K562 (cell line): ENCODE results near the gene C1R. TPM values are rescaled to one million over a fixed set of nuclear protein-coding genes. Genes with fewer than 3 reads are reported as not detected.

Experiments used
- ATAC-seq: fragments of 200-7000 bp; cut with Tn5 transposase; 3 replicates; pipeline ENCODE4 v1.9.1; 2020; ENCODE audit warnings: moderate library complexity
- BruUV-seq: library from RNA; stranded (reverse); fragments of 400-500 nt; replicated peaks from 2 replicates; lab custom pipeline; 2021; lab: Mats Ljungman, UMichigan
- CTCF ChIA-PET: fragments of 300-600 bp; formaldehyde crosslinking; extraction: SDS; loops from one replicate; lab custom pipeline; 2021; ENCODE audit warnings: low intra/inter-chr PET ratio; lab: Yijun Ruan, JAX
- POLR2A ChIA-PET: fragments of 300-600, 350-650 bp; sonication (Branson Sonifier 250); formaldehyde crosslinking; extraction: SDS; loops from one replicate; lab custom pipeline; 2021; ENCODE audit warnings: antibody characterized with exemption, inconsistent platforms; lab: Yijun Ruan, JAX
- DNase-seq, 4 experiments: peaks; one replicate each; pipeline versions ENCODE4 v3.0.0 to v3.0.0-alpha.2; 2011 to 2018; ENCODE audit warnings: low spot score in 3 of 4, mixed read lengths in 3 of 4; ENCODE audit errors: extremely low read depth in 1 of 4
- FAIRE-seq: peaks from 2 replicates; lab custom pipeline; 2011; peaks lifted over from hg19 to GRCh38; lab: Jason Lieb, UNC
- H2AFZ ChIP-seq: 2 replicates; pipeline ENCODE4 v1.6.0; 2011; ENCODE audit warnings: low read depth, low read length, control low read depth, inconsistent platforms
- H3K27ac ChIP-seq: fragments of 200-600 bp; 3 replicates; pipeline ENCODE4 v1.8.0; 2011; ENCODE audit warnings: low read depth, mild to moderate bottlenecking, control low read depth, inconsistent platforms, low read length, moderate library complexity, mixed read lengths; ENCODE audit errors: extremely low read depth
- H3K27me3 ChIP-seq, 2 experiments: fragments of 300-600 bp in 1 of 2; 2 replicates in 1 of 2; 3 replicates in 1 of 2; pipeline versions ENCODE4 v1.6.0 to v1.8.0; 2011; ENCODE audit warnings: inconsistent platforms in 2 of 2, low read length in 2 of 2, mild to moderate bottlenecking in 1 of 2, mixed read lengths in 1 of 2, moderate library complexity in 1 of 2; ENCODE audit not compliant: control insufficient read depth in 2 of 2, insufficient read depth in 2 of 2
- H3K36me3 ChIP-seq: fragments of 300-600 bp; 3 replicates; pipeline ENCODE4 v1.8.0; 2011; ENCODE audit warnings: mild to moderate bottlenecking, low read length, inconsistent platforms; ENCODE audit not compliant: control insufficient read depth, insufficient read depth
- H3K4me1 ChIP-seq, 2 experiments: fragments of 200-600 bp in 1 of 2; replicated peaks in 1 of 2; 2 replicates in 1 of 2; 3 replicates in 1 of 2; pipeline versions ENCODE4 v1.5.1 to v1.8.0; 2011; ENCODE audit warnings: inconsistent platforms in 2 of 2, low read length in 2 of 2, mild to moderate bottlenecking in 1 of 2, mixed read lengths in 1 of 2, moderate library complexity in 1 of 2; ENCODE audit not compliant: control insufficient read depth in 2 of 2, insufficient read depth in 2 of 2
- H3K4me2 ChIP-seq: 2 replicates; pipeline ENCODE4 v1.6.1; 2011; ENCODE audit warnings: low read length, control low read depth, inconsistent platforms, mixed read lengths; ENCODE audit not compliant: insufficient read depth
- H3K4me3 ChIP-seq: fragments of 200-600 bp; sonication (generic), shearing (Covaris generic); 2 replicates; pipeline ENCODE4 v1.5.1; 2016; ENCODE audit warnings: control low read depth, inconsistent platforms
- H3K79me2 ChIP-seq: fragments of 200-600 bp; 3 replicates; pipeline ENCODE4 v1.8.0; 2011; ENCODE audit warnings: low read length, inconsistent platforms; ENCODE audit not compliant: control insufficient read depth, insufficient read depth
- H3K9ac ChIP-seq, 2 experiments: 2 replicates each; pipeline versions ENCODE4 v1.6.0 to v1.6.1; 2011; ENCODE audit warnings: low read depth in 2 of 2, low read length in 2 of 2, control low read depth in 1 of 2, inconsistent platforms in 1 of 2, mild to moderate bottlenecking in 1 of 2, mixed read lengths in 1 of 2; ENCODE audit not compliant: insufficient read depth in 1 of 2
- H3K9me1 ChIP-seq: one replicate; pipeline ENCODE4 v1.6.0; 2011; ENCODE audit warnings: inconsistent platforms, mild to moderate bottlenecking, low read length, moderate library complexity; ENCODE audit not compliant: control insufficient read depth, insufficient read depth
- H3K9me3 ChIP-seq: replicated peaks from 2 replicates; pipeline ENCODE4 v1.5.1; 2011; ENCODE audit warnings: low read depth, low read length, inconsistent platforms; ENCODE audit not compliant: control insufficient read depth, insufficient read depth
- H4K20me1 ChIP-seq: replicated peaks from 2 replicates; pipeline ENCODE4 v1.6.1; 2011; ENCODE audit warnings: low read length, inconsistent platforms, mixed read lengths; ENCODE audit not compliant: control insufficient read depth, insufficient read depth
- ATF7 ChIP-seq: fragments of 450-650 bp; IDR thresholded peaks from 2 replicates; pipeline ENCODE4 v1.7.1; 2014; ENCODE audit warnings: mild to moderate bottlenecking, moderate library complexity
- DPF2 ChIP-seq: fragments of 450-650 bp; IDR thresholded peaks from 2 replicates; pipeline ENCODE4 v1.6.1; 2016
- FOXM1 ChIP-seq, 2 experiments: fragments of 450-650 bp in 1 of 2; sonication (generic) in 1 of 2; formaldehyde crosslinking in 1 of 2; IDR thresholded peaks; 2 replicates each; pipeline versions ENCODE4 v1.6.1 to v1.9.0; 2017 to 2022; ENCODE audit warnings: low read depth in 2 of 2, mild to moderate bottlenecking in 2 of 2, missing genetic modification reagents in 1 of 2, moderate library complexity in 1 of 2
- HOMEZ ChIP-seq: fragments of 250-450 bp; sonication (Bioruptor Pico); IDR thresholded peaks from 2 replicates; pipeline ENCODE4 v1.4.0; 2020; ENCODE audit warnings: mild to moderate bottlenecking, moderate library complexity
- ZFP36 ChIP-seq: fragments of 150-350 bp; IDR thresholded peaks from 2 replicates; pipeline ENCODE4 v1.6.1; 2018; ENCODE audit warnings: low read length, low read depth; ENCODE audit not compliant: partially characterized antibody
- ZNF133 ChIP-seq: fragments of 250-450 bp; sonication (Bioruptor Pico); IDR thresholded peaks from 2 replicates; pipeline ENCODE4 v1.4.0; 2020; ENCODE audit warnings: mild to moderate bottlenecking
- WGBS: fragments of 100-300 bp; shearing (Covaris generic); methylation state at CpG from one replicate; pipeline ENCODE4 v1.1.6; 2016; ENCODE audit warnings: low coverage, mixed read lengths; ENCODE audit not compliant: insufficient coverage; ENCODE audit errors: missing lambda C conversion rate; 5-methylcytosine and 5-hydroxymethylcytosine counted together
- in situ Hi-C: fragments of 300-500 bp; cut with MboI; formaldehyde crosslinking; loops from 4 replicates; pipeline ENCODE4 v1.15.0; 2018; ENCODE audit warnings: inconsistent platforms, mixed read lengths
- intact Hi-C: fragments of 100-400 bp; cut with micrococcal nuclease; formaldehyde crosslinking; loops from 2 replicates; pipeline ENCODE4 v1.14.2; 2022
- polyA plus RNA-seq, 8 experiments: library from polyadenylated mRNA; depleted of rRNA in 4 of 8; stranded (reverse) in 5 of 8; unstranded in 3 of 8; fragments of >200 nt; fragmentation: Nextera tagmentation in 2 of 8; fragmentation: Illumina TruSeq in 1 of 8; extraction: Ambion mirVana in 2 of 8; extraction: Trizol in 1 of 8; gene quantifications; 2 replicates each; pipeline versions ENCODE4 v1.2.1 to v1.2.3, GENCODE V29; 2011 to 2014; ENCODE audit warnings: inconsistent platforms in 1 of 8, missing spikeins in 1 of 8
- total RNA-seq, 7 experiments: library from RNA; depleted of rRNA in 6 of 7; stranded (reverse); fragments of >200 nt in 6 of 7; fragmentation: Illumina TruSeq in 2 of 7; extraction: Trizol in 2 of 7; gene quantifications; 2 replicates each; pipeline versions ENCODE4 v1.2.1 to v1.2.3, GENCODE V29; 2011 to 2021; ENCODE audit warnings: low replicate concordance in 1 of 7

C1R gene
- total and polyA plus RNA-seq, 9 of the 15 experiments (the other 6 are each of a cell fraction or from before 2014, with no cell fraction given), result 0.07 to 1.0 (median 0.33) TPM; not detected in 1

DNA sequence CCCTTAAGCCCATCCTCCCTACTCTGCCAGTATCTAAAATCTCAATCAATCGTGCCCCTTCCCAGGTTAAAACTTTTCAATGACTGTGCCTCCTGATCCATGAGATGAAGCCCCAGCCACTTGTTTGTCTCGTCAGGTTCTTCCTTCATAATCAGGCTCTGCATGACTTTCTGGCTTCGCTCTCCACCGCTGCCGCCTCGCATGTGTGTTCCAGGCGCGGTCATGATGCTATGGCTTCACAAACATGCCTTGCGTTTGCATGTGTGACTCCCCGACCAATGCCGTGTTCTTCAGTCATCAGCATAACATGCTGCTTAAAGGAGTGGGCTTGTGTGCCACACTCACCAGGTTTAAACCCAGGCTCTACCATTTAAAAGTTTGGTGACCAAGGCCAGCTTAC, 21.8 kb upstream of the C1R start:
- H3K27me3 ChIP-seq, result no peaks in the 10 kb centered on the region
- no peak overlapping the region for H2AFZ ChIP-seq
- intact Hi-C loops, result no loop called here
- in situ Hi-C loops, result no loop called here
- 82% methylated on average over 11 of the region's 11 CpGs for WGBS
- ChIA-PET CTCF (interaction anchor here (0.9 to 1.2 kb wide), 3 partner anchors 54 to 245 kb away, joined by 3 to 5 read pairs (median 4); partner anchors contain the start of gene C1S), POLR2A (interaction anchor here (0.6 kb wide), 1 partner anchor 23 kb away, joined by 3 read pairs; no protein-coding TSS in a partner anchor)
- no peaks in the 10 kb centered on the region for H3K9me3 ChIP-seq
- peaks cover 14 to 25% of the 10 kb centered on the region in 2 experiments; a peak in 4 of 5 replicates for H3K4me1 ChIP-seq
- H3K9me1 ChIP-seq, result no peaks in the 10 kb centered on the region
- no peak for FAIRE-seq
- TF ChIP-seq HOMEZ (CRISPR knock-in tag) (no peak), ZFP36 (no peak), ATF7 (no peak), DPF2 (no peak), FOXM1 (IDR thresholded peaks at IDR 0.05; ENCODE audit: low read depth) (no peak), FOXM1 (CRISPR knock-in tag; IDR thresholded peaks at IDR 0.05; ENCODE audit: low read depth) (no peak), ZNF133 (no peak)
- BruUV-seq, result no TSS peak
- no peaks in the 10 kb centered on the region for H4K20me1 ChIP-seq
- no peak overlapping the region for H3K4me3 ChIP-seq
- H3K4me2 ChIP-seq, result no peak overlapping the region
- H3K27ac ChIP-seq, result no peak overlapping the region
- H3K9ac ChIP-seq, result peak overlapping the region in 1 of 2 experiments; percentile 79; a peak in 1 of 4 replicates
- peaks cover 7% of the 10 kb centered on the region; the same call in 2 of the 3 replicates for H3K79me2 ChIP-seq
- peaks cover 2% of the 10 kb centered on the region; the same call in 2 of the 3 replicates for H3K36me3 ChIP-seq
- ATAC-seq, result no peak
- no peak for DNase-seq
